ENCODE measurements around the gene CXXC4. TPM values are rescaled to one million over a fixed set of nuclear protein-coding genes. Genes with fewer than 3 reads are reported as not detected.

CXXC4 gene
- total and polyA plus RNA-seq, 2 of the 13 experiments (the other 11 are each of a cell fraction or from before 2014, with no cell fraction given): not detected

DNA sequence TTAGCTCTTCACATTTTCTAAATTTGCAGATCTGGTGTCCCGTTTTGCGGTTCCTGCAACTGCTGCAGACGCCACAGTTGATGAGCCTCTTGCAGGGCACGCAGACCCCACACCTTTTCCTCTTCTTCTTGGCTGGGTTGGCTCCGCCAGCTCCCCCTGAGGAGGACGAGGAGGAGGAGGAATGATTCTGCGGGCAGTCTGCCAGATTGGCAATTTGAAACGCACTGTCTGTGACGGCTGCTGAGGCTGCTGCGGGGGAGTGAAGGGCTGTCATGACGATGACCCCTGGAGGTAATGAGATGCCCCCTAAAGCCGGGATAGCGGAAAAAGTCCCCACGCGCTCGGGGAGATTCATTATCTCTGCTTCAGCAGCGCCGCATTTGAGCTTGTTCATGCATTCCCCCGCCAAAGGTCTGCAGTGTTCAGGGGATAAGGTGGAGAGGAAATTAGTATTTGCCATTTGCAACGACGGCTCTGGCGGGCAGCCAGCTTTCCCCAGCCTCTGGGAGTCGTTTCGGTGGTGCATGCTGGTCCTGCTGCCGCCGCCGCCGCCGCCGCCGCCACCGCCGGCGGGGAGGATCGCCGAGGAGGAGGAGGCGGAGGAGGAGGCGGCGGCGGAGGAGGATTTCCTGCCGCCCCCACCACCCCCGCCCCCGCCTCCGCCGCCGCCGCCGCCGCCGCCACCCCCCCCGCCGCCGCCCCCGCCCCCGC lies 3.8 kb downstream of the CXXC4 start:
- Histone ChIP-seq H2AFZ (ENCODE audit: low read length) (no peak overlapping the region), H3K4me3 (replicated peaks in 1 of 3; ENCODE audit: insufficient read depth in 1 of 3, low read depth in 2 of 3, low read length in 3 of 3) (peak overlapping the region; percentile 50 to 59 (median 50); a peak in 4 of 6 replicates), H3K4me2 (ENCODE audit: low read depth, low read length) (peak overlapping the region; percentile 80), H3K27ac (ENCODE audit: extremely low read length, insufficient read depth, low read length) (no peak overlapping the region), H3K9me3 (ENCODE audit: low read length) (no peaks in the 10 kb centered on the region), H4K20me1 (ENCODE audit: insufficient read depth, low read length) (no peaks in the 10 kb centered on the region), H3K9ac (ENCODE audit: insufficient read depth, low read depth, low read length) (no peak overlapping the region), H3K79me2 (ENCODE audit: insufficient read depth, low read length) (no peaks in the 10 kb centered on the region), H3K36me3 (replicated peaks in 1 of 2; ENCODE audit: control insufficient read depth in 1 of 2, insufficient read depth in 2 of 2, low read length in 2 of 2) (no peaks in the 10 kb centered on the region), H3K4me1 (ENCODE audit: insufficient read depth, low read length) (peaks cover 21% of the 10 kb centered on the region), H3K27me3 (ENCODE audit: control insufficient read depth in 1 of 2, insufficient read depth in 2 of 2, low read length in 2 of 2) (peaks cover 0 to 20% of the 10 kb centered on the region in 2 experiments; a peak in 2 of 5 replicates)
- ChIA-PET CTCF (ENCODE audit: low intra/inter-chr PET ratio, low total read pairs) (no interaction called here), POLR2A (no interaction called here)
- BruUV-seq (replicated peaks): no TSS peak
- peak; percentile 56 for ATAC-seq
- TF ChIP-seq, protein P1, sequence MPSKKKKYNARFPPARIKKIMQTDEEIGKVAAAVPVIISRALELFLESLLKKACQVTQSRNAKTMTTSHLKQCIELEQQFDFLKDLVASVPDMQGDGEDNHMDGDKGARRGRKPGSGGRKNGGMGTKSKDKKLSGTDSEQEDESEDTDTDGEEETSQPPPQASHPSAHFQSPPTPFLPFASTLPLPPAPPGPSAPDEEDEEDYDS (CRISPR knock-in tag; IDR thresholded peaks at IDR 0.05): no peak
- TF ChIP-seq, protein P2, sequence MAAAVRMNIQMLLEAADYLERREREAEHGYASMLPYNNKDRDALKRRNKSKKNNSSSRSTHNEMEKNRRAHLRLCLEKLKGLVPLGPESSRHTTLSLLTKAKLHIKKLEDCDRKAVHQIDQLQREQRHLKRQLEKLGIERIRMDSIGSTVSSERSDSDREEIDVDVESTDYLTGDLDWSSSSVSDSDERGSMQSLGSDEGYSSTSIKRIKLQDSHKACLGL (CRISPR knock-in tag; IDR thresholded peaks at IDR 0.05): no peak
- TF ChIP-seq, protein P3, sequence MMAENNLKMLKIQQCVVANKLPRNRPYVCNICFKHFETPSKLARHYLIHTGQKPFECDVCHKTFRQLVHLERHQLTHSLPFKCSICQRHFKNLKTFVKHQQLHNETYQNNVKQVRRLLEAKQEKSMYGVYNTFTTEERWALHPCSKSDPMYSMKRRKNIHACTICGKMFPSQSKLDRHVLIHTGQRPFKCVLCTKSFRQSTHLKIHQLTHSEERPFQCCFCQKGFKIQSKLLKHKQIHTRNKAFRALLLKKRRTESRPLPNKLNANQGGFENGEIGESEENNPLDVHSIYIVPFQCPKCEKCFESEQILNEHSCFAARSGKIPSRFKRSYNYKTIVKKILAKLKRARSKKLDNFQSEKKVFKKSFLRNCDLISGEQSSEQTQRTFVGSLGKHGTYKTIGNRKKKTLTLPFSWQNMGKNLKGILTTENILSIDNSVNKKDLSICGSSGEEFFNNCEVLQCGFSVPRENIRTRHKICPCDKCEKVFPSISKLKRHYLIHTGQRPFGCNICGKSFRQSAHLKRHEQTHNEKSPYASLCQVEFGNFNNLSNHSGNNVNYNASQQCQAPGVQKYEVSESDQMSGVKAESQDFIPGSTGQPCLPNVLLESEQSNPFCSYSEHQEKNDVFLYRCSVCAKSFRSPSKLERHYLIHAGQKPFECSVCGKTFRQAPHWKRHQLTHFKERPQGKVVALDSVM (CRISPR knock-in tag; IDR thresholded peaks at IDR 0.05): no peak
- TF ChIP-seq HOXA7 (CRISPR knock-in tag; IDR thresholded peaks at IDR 0.05) (no peak), KDM2A (CRISPR knock-in tag; IDR thresholded peaks at IDR 0.05; ENCODE audit: borderline replicate concordance, low read depth) (peak; percentile 27; the same call in 1 of the 2 replicates), ZNF703 (CRISPR knock-in tag; IDR thresholded peaks at IDR 0.05; ENCODE audit: borderline replicate concordance) (no peak), SALL1 (CRISPR knock-in tag; IDR thresholded peaks at IDR 0.05) (0 out of 2 replicates have a peak, but pooled peaks have one; percentile 29), ZNF263 (CRISPR knock-in tag; IDR thresholded peaks at IDR 0.05) (peak; percentile 49; the same call in 1 of the 2 replicates)
- in situ Hi-C loops (cut with HindIII; ENCODE audit: extremely low pct_ligation_motif_present, low pct_unique_long_range_greater_than_20kb): no loop called here
- intact Hi-C loops (cut with micrococcal nuclease; ENCODE audit: unreplicated experiment): loop anchor here (10.0 kb wide), 1 partner anchor 106 kb away; no protein-coding TSS in a partner anchor
- no peak for FAIRE-seq
- peak; percentile 17 for DNase-seq (ENCODE audit: low spot score)
- WGBS (ENCODE audit: low lambda C conversion rate): 3% methylated on average over 26 of the region's 55 CpGs

Measured in HepG2 (cell line).